IPS DF 6.9 (cell line): ENCODE measurements around the gene ZNF451.

Experiments used
- DNase-seq: peaks from one replicate; pipeline ENCODE4 v3.0.0-alpha.2; 2013; ENCODE audit warnings: low read depth, low spot score
- H3K27ac ChIP-seq: one replicate; pipeline ENCODE4 v1.5.1; 2013; ENCODE audit warnings: low read length, control low read depth
- H3K27me3 ChIP-seq: 2 replicates; pipeline ENCODE4 v1.6.1; 2013; ENCODE audit warnings: mild to moderate bottlenecking, low read length; ENCODE audit not compliant: control insufficient read depth, insufficient read depth
- H3K36me3 ChIP-seq: 2 replicates; pipeline ENCODE4 v1.6.1; 2013; ENCODE audit warnings: low read length; ENCODE audit not compliant: control insufficient read depth, insufficient read depth
- H3K4me1 ChIP-seq: 2 replicates; pipeline ENCODE4 v1.6.1; 2013; ENCODE audit warnings: low read length; ENCODE audit not compliant: control insufficient read depth, insufficient read depth
- H3K4me3 ChIP-seq: 2 replicates; pipeline ENCODE4 v1.5.1; 2013; ENCODE audit warnings: mild to moderate bottlenecking, low read length
- H3K9me3 ChIP-seq: 2 replicates; pipeline ENCODE4 v1.6.1; 2013; ENCODE audit warnings: low read length, inconsistent platforms; ENCODE audit not compliant: control insufficient read depth, insufficient read depth
- WGBS: extraction: QIAGEN DNeasy Blood & Tissue Kit; methylation state at CpG from one replicate; pipeline ENCODE4 v1.1.7; 2013; ENCODE audit warnings: mixed read lengths, missing lambda C conversion rate; ENCODE audit not compliant: insufficient read length, insufficient coverage; 5-methylcytosine and 5-hydroxymethylcytosine counted together

The ZNF451 gene

DNA sequence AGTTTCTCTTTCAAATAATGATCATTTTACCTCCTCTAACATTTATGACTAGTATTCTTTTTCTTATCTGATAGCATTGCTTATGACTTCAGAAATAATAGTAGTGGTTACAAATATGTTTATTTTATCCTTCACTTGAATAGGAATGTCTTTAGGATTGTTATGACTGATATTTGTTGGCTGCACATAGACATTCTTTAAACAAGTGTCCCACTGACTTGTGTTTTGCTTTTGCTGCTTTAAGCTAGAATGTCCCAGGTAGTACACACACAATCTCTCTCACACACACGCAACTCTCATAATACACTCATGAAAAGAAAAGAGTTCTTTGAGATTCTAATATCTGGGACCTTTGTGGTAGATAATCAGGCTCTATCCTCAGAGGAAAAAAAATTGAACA, 21.9 kb upstream of the ZNF451 start:
- Histone ChIP-seq H3K4me1 (no peaks in the 10 kb centered on the region), H3K9me3 (no peaks in the 10 kb centered on the region), H3K4me3 (no peak overlapping the region), H3K27me3 (no peaks in the 10 kb centered on the region), H3K36me3 (no peaks in the 10 kb centered on the region), H3K27ac (no peak overlapping the region)
- WGBS, result no CpG with 5 or more reads among the region's 1 CpG
- no peak for DNase-seq

DNA sequence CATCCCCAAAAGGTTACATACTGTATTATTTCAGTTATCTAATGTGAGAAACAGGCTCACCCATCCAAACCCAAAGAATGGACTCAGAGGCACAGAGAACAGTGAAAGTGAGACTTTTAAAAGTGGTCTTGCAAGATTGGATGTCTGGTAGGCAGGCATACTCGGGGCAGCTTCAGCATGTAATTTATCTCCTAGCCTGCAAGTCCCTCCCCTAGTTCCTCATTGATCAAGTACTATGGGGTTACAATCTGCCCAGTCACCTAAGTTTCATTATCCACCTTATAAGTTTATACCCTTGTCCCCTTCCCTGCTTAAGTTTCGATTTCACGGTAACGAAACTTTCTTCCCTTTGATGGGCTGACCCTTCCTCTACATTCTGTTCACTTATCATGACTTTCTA, 20.8 kb upstream of the ZNF451 start:
- no peak overlapping the region for H3K27ac ChIP-seq
- no peaks in the 10 kb centered on the region for H3K27me3 ChIP-seq
- no peaks in the 10 kb centered on the region for H3K36me3 ChIP-seq
- no peak overlapping the region for H3K4me3 ChIP-seq
- no peak for DNase-seq
- no CpG with 5 or more reads among the region's 4 CpGs for WGBS
- no peaks in the 10 kb centered on the region for H3K4me1 ChIP-seq
- H3K9me3 ChIP-seq, result no peaks in the 10 kb centered on the region

DNA sequence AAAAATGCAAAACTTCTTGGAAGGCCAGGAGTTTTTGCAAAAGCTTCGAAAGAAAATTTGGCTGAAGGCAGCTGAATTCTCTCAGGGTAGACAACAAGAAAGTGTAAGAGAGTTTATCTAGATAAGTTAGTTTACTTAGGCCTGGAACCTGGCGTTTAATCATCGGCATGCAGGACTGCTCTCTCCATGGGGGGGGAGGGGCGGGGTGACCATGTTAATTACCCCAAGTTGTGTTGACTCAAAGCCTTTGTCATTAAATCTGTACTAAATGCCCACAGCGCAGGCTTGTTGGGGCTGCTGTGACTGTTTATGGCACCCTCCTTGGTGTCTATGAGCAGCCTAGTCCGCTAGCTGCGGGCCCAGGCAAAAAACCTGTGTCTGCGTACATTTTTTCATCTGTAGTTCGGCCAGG, 20.1 kb upstream of the ZNF451 start:
- no peaks in the 10 kb centered on the region for H3K9me3 ChIP-seq
- H3K4me3 ChIP-seq, result no peak overlapping the region
- no peaks in the 10 kb centered on the region for H3K36me3 ChIP-seq
- H3K27me3 ChIP-seq, result no peaks in the 10 kb centered on the region
- no peak overlapping the region for H3K27ac ChIP-seq
- no peak for DNase-seq
- H3K4me1 ChIP-seq, result no peaks in the 10 kb centered on the region
- no CpG with 5 or more reads among the region's 9 CpGs for WGBS

DNA sequence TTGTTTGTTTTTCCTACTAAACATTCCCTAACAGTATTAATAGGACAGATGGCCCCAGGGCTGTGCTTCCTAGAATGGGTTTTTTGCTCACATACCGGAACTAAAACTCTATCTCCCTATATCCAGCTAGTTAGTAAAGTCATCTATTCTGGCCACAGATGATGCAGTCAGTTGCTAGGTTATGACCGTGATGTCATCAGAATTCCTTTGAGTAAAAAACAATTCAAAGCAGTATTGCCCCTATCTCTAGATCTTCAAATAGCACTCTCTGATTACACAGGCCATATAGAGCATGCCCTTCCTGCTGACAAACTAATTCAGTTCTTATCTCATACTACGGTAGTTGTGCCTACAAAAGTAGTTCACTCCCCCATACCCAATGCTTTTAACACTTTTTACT, 17.9 kb upstream of the ZNF451 start:
- Histone ChIP-seq H3K27me3 (no peaks in the 10 kb centered on the region), H3K4me3 (no peak overlapping the region)
- WGBS, result no CpG with 5 or more reads among the region's 3 CpGs

DNA sequence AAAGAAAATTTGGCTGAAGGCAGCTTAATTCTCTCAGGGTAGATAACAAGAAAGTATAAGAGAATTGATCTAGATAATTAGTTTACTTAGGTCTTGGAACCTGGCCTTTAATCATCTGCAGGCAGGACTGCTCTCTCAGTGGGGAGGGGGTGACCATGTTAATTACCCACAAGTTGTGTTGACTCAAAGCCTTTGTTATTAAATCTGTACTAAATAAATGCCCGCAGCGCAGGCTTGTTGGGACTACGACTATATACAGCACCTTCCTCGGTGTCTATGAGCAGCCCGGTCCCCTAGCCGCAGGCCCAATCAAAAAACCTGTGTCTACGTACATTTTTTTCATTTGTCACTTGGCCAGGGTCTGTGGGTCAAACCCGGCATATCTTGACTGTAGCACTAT, 15.6 kb upstream of the ZNF451 start:
- no peaks in the 10 kb centered on the region for H3K4me1 ChIP-seq
- WGBS, result no CpG with 5 or more reads among the region's 8 CpGs
- DNase-seq, result no peak
- H3K27me3 ChIP-seq, result no peaks in the 10 kb centered on the region
- H3K4me3 ChIP-seq, result no peak overlapping the region
- no peaks in the 10 kb centered on the region for H3K9me3 ChIP-seq
- H3K36me3 ChIP-seq, result no peaks in the 10 kb centered on the region
- no peak overlapping the region for H3K27ac ChIP-seq

More for the DNA sequence above, 17.9 kb upstream of the ZNF451 start:
- Histone ChIP-seq H3K36me3 (no peaks in the 10 kb centered on the region), H3K27ac (no peak overlapping the region), H3K9me3 (no peaks in the 10 kb centered on the region), H3K4me1 (no peaks in the 10 kb centered on the region)
- DNase-seq, result no peak

DNA sequence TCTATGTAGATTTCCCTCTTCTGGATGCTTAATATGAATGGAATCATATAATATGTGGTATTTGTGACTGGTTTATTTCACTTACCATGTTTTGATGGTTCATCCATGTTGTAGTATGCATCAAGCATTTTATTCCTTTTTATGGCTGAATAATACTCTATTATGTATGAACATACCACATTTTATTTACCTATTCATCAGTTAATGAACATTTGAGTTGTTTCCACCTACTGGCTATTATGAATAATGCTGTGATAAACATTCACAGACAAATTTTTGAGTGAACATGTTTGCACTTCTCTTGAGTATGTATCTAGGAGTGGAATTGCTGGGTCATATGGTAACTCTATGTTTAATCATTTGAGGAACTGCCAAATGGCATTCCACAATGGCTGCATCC, 14.9 kb upstream of the ZNF451 start:
- no peak overlapping the region for H3K4me3 ChIP-seq
- no peak for DNase-seq
- H3K27me3 ChIP-seq, result no peaks in the 10 kb centered on the region
- H3K4me1 ChIP-seq, result no peaks in the 10 kb centered on the region
- H3K36me3 ChIP-seq, result no peaks in the 10 kb centered on the region
- H3K9me3 ChIP-seq, result no peaks in the 10 kb centered on the region
- H3K27ac ChIP-seq, result no peak overlapping the region

DNA sequence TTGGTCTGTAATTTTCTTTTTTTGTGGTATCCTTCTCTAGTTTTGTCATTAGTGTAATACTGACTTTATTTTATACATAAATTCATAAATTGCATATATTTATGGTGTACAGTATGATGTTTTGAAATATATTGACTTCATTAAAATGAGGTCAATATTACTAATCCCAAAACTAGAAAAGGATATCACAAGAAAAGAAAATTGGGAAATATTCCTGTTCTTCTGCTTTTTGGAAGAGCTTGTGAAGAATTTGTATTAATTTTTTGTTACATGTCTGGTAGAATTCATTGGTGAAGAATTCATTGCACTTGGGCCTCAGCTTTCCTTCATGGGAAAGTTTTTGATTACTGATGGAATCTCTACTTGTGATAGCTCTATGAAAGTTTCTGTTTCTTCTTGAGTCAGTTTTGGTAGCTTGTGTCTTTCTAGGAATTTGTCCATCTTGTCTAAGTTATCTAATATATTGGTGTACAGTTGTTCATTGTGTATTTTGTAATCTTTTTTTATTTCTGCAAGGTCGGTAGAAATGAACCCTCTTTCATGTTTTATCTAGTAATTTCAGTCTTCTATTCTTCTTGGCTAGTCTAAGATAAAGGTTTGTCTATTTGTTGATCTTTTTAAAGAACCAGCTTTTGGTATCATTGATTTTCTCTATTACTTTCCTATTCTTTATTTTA, 11.3 kb upstream of the ZNF451 start:
- no peaks in the 10 kb centered on the region for H3K4me1 ChIP-seq
- H3K4me3 ChIP-seq, result no peak overlapping the region
- H3K36me3 ChIP-seq, result no peaks in the 10 kb centered on the region
- no peak for DNase-seq
- no CpG with 5 or more reads among the region's 1 CpG for WGBS
- no peaks in the 10 kb centered on the region for H3K27me3 ChIP-seq
- H3K27ac ChIP-seq, result no peak overlapping the region
- no peaks in the 10 kb centered on the region for H3K9me3 ChIP-seq

DNA sequence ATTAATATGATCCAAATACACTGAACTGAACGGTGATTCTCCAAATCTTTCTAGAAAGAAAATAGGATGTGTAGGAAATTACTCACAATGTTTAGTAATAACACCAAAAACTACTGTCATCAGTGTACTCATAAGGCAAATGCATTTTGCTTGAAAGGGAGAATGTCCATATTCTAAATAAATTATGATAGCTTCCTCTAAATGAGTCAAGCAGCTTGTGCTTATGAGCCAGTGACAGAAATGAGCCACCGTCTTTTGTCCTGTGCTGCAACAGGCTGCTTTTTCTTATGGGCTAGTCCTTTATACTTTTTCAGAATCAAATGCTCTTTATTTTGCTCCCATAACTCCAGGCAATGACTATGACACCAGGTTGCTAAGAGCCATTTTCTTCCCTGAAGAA, 4.5 kb upstream of the ZNF451 start:
- H3K36me3 ChIP-seq, result no peaks in the 10 kb centered on the region
- no peak overlapping the region for H3K27ac ChIP-seq
- H3K27me3 ChIP-seq, result no peaks in the 10 kb centered on the region
- DNase-seq, result no peak
- no CpG with 5 or more reads among the region's 2 CpGs for WGBS
- H3K4me1 ChIP-seq, result no peaks in the 10 kb centered on the region
- H3K4me3 ChIP-seq, result no peak overlapping the region
- no peaks in the 10 kb centered on the region for H3K9me3 ChIP-seq

DNA sequence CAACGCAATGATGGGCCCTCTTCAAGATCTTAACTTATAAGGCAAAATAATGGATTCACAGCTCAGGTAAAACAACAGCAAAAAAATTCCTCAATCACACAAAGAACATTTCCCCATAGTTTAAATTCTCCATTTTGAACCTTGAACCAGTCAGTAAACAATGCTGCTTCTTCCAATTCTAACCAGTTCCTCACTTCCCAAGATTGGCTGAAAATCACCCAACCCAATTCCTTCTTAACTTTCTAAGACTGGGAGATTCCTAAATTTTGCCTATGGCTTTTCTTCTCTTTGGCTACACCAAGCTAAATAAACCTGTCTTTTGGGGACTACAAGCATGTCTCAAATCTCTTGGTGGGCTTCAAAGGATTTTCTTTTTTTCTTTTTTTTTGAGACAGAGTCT, 3.1 kb upstream of the ZNF451 start:
- Histone ChIP-seq H3K27me3 (no peaks in the 10 kb centered on the region), H3K4me1 (no peaks in the 10 kb centered on the region), H3K36me3 (no peaks in the 10 kb centered on the region), H3K4me3 (no peak overlapping the region), H3K9me3 (no peaks in the 10 kb centered on the region), H3K27ac (no peak overlapping the region)
- no CpG with 5 or more reads among the region's 1 CpG for WGBS
- no peak for DNase-seq

DNA sequence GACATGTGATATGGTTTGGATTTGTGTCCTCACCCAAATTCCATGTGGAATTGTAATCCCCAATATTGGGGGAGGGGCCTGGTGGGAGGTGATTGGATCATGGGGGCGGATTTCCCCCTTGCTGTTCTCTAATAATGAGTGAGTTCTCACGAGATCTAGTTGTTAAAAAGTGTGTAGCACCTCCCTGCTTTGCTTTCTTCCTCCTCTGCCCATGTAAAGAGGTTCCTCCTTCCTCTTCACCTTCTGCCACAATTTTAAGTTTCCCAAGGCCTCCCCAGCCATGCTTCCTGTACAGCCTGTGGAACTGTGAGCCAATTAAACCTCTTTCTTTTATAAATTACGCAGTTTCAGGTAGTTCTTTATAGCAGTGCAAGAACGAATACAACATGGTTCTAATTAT, 2.1 kb upstream of the ZNF451 start:
- Histone ChIP-seq H3K36me3 (no peaks in the 10 kb centered on the region), H3K4me1 (no peaks in the 10 kb centered on the region), H3K4me3 (no peak overlapping the region), H3K9me3 (no peaks in the 10 kb centered on the region), H3K27me3 (no peaks in the 10 kb centered on the region), H3K27ac (no peak overlapping the region)
- WGBS, result no CpG with 5 or more reads among the region's 4 CpGs
- no peak for DNase-seq

DNA sequence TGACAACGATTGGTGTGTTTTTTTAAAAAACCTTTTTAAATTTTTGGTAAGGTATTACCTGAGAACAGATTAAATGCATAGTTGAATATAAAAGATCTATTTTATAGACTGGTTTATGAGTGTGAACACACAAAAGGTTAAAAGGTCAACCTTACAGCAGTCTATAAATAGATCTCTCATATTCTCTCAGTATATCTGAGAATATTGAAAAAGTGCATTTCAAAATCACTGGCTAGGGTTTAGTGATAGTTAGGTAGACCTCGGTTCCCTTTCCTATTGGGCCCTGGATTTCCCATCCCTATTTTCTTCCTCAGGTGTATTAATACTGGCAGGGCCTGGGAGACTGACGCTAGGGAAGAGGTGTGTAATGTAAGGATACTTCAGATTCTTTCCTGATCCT, 723 bp upstream of the ZNF451 start:
- Histone ChIP-seq H3K4me1 (no peaks in the 10 kb centered on the region), H3K9me3 (no peaks in the 10 kb centered on the region), H3K36me3 (no peaks in the 10 kb centered on the region), H3K27ac (no peak overlapping the region), H3K4me3 (no peak overlapping the region), H3K27me3 (no peaks in the 10 kb centered on the region)
- no peak for DNase-seq
- WGBS, result no CpG with 5 or more reads among the region's 3 CpGs
